HL-60 (cell line): Measurements from ENCODE around the gene INPP5J.

Experiments
- DNase-seq, 2 experiments: peaks; one replicate each; pipeline ENCODE4 v3.0.0-alpha.2; 2010 to 2020; ENCODE audit warnings: low read depth in 1 of 2, low spot score in 1 of 2
- H3K27ac ChIP-seq: fragments of 250-450 bp; sonication (Bioruptor Pico); replicated peaks from 2 replicates; pipeline ENCODE4 v1.5.1; 2020; ENCODE audit warnings: mild to moderate bottlenecking, moderate library complexity
- H3K27me3 ChIP-seq: fragments of 250-450 bp; sonication (Bioruptor Pico); 2 replicates; pipeline ENCODE4 v1.5.1; 2021; ENCODE audit warnings: mild to moderate bottlenecking, moderate library complexity; ENCODE audit not compliant: insufficient read depth, poor library complexity, severe bottlenecking
- H3K4me3 ChIP-seq: replicated peaks from 2 replicates; pipeline ENCODE4 v1.5.1; 2011; ENCODE audit warnings: mild to moderate bottlenecking, control low read depth, low read length; ENCODE audit not compliant: insufficient read depth
- GABPA ChIP-seq: IDR thresholded peaks from 2 replicates; pipeline ENCODE4 v1.6.1; 2012; ENCODE audit warnings: low read depth
- POLR2AphosphoS5 ChIP-seq: IDR thresholded peaks from 2 replicates; pipeline ENCODE4 v1.6.1; 2012; ENCODE audit warnings: low read depth
- SPI1 ChIP-seq: IDR thresholded peaks from 2 replicates; pipeline ENCODE4 v1.6.1; 2012; ENCODE audit warnings: low read depth, mild to moderate bottlenecking, borderline replicate concordance
- TF ChIP-seq, protein P1 (sequence below): IDR thresholded peaks from one replicate; pipeline ENCODE4 v1.5.1; 2011; ENCODE audit warnings: low read length, control low read depth, inconsistent platforms; ENCODE audit not compliant: insufficient read depth
- TF ChIP-seq, protein P2 (sequence below): IDR thresholded peaks from 2 replicates; pipeline ENCODE4 v1.6.1; 2012; ENCODE audit warnings: low read depth; ENCODE audit not compliant: insufficient replicate concordance

Gene INPP5J

GRCh38 chr22:31092161-31092560 is 30.6 kb upstream of the INPP5J start:
- DNase-seq = no peak
- TF ChIP-seq GABPA (no peak), SPI1 (no peak), POLR2AphosphoS5 (no peak)
- TF ChIP-seq, protein P1, sequence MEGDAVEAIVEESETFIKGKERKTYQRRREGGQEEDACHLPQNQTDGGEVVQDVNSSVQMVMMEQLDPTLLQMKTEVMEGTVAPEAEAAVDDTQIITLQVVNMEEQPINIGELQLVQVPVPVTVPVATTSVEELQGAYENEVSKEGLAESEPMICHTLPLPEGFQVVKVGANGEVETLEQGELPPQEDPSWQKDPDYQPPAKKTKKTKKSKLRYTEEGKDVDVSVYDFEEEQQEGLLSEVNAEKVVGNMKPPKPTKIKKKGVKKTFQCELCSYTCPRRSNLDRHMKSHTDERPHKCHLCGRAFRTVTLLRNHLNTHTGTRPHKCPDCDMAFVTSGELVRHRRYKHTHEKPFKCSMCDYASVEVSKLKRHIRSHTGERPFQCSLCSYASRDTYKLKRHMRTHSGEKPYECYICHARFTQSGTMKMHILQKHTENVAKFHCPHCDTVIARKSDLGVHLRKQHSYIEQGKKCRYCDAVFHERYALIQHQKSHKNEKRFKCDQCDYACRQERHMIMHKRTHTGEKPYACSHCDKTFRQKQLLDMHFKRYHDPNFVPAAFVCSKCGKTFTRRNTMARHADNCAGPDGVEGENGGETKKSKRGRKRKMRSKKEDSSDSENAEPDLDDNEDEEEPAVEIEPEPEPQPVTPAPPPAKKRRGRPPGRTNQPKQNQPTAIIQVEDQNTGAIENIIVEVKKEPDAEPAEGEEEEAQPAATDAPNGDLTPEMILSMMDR = no peak
- TF ChIP-seq, protein P2, sequence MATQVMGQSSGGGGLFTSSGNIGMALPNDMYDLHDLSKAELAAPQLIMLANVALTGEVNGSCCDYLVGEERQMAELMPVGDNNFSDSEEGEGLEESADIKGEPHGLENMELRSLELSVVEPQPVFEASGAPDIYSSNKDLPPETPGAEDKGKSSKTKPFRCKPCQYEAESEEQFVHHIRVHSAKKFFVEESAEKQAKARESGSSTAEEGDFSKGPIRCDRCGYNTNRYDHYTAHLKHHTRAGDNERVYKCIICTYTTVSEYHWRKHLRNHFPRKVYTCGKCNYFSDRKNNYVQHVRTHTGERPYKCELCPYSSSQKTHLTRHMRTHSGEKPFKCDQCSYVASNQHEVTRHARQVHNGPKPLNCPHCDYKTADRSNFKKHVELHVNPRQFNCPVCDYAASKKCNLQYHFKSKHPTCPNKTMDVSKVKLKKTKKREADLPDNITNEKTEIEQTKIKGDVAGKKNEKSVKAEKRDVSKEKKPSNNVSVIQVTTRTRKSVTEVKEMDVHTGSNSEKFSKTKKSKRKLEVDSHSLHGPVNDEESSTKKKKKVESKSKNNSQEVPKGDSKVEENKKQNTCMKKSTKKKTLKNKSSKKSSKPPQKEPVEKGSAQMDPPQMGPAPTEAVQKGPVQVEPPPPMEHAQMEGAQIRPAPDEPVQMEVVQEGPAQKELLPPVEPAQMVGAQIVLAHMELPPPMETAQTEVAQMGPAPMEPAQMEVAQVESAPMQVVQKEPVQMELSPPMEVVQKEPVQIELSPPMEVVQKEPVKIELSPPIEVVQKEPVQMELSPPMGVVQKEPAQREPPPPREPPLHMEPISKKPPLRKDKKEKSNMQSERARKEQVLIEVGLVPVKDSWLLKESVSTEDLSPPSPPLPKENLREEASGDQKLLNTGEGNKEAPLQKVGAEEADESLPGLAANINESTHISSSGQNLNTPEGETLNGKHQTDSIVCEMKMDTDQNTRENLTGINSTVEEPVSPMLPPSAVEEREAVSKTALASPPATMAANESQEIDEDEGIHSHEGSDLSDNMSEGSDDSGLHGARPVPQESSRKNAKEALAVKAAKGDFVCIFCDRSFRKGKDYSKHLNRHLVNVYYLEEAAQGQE = no peak
- no peaks in the 10 kb centered on the region for H3K27me3 ChIP-seq
- H3K27ac ChIP-seq = no peak overlapping the region
- no peak overlapping the region for H3K4me3 ChIP-seq

DNA sequence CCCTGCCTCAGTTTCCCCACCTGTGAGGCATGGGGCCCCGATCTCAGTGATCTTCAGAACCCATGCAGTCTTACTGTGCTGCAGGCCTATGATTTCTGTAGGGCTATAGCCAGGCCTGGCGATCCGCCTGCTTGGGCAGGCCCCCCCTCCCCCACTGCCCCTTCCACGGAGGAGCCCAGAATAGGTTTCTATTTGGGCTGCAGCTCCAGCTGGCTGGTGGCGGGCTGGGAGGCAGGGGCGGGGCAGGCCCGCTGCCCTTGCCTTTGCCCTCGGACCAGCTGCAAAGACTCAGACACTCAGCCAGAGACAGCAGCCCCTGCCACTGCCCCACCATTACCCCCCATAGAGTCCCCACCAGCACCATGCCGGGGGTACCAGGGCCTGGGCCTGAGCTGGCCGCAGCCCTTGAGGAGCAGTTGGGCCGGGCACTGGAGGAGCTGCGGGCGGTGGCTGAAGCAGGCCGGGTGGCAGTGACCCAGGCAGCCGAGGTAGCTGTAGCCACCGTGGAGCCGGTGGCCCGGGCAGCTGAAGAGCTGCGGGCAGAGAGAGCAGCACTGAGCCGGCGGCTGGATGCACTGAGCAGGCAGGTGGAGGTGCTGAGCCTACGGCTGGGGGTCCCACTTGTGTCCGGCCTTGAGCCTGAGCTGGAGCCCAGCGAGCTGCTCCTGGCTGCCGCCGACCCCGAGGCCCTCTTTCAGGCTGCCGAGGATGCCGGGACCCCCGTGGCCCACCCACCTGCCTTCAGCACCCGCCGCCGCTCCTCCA is 29.5 kb upstream of the INPP5J start:
- DNase-seq = no peak
- no peak overlapping the region for H3K4me3 ChIP-seq
- no peaks in the 10 kb centered on the region for H3K27me3 ChIP-seq
- TF ChIP-seq, protein P1 = no peak
- no peak for TF ChIP-seq SPI1
- TF ChIP-seq GABPA = no peak
- TF ChIP-seq POLR2AphosphoS5 = no peak
- TF ChIP-seq, protein P2 = no peak
- no peak overlapping the region for H3K27ac ChIP-seq

GRCh38 chr22:31094021-31094551 is 28.7 kb upstream of the INPP5J start:
- TF ChIP-seq POLR2AphosphoS5 = no peak
- TF ChIP-seq GABPA = no peak
- no peak for TF ChIP-seq SPI1
- TF ChIP-seq, protein P1 = no peak
- TF ChIP-seq, protein P2 = no peak
- H3K27me3 ChIP-seq = no peaks in the 10 kb centered on the region
- DNase-seq = no peak
- no peak overlapping the region for H3K27ac ChIP-seq
- H3K4me3 ChIP-seq = no peak overlapping the region
